NB4 (cell line): ENCODE measurements around the gene TRAPPC8.
"Not testable (repeated sequence)": the region's sequence is repeated elsewhere in the genome, so short reads cannot be mapped to it uniquely, and the experiment has no call there.

ENCODE experiments used
- DNase-seq: peaks from one replicate; pipeline ENCODE4 v3.0.0; 2010; ENCODE audit warnings: low read depth
- H3K4me3 ChIP-seq: one replicate; pipeline ENCODE4 v1.5.1; 2011; ENCODE audit warnings: mild to moderate bottlenecking, low read depth, low read length, moderate library complexity
- MYC ChIP-seq: IDR thresholded peaks from 2 replicates; pipeline ENCODE4 v1.6.1; 2011; ENCODE audit warnings: low read depth, low read length
- POLR2A ChIP-seq: IDR thresholded peaks from 2 replicates; pipeline ENCODE4 v1.6.1; 2011; ENCODE audit warnings: mild to moderate bottlenecking; ENCODE audit not compliant: insufficient read length; ENCODE audit errors: extremely low read depth
- TF ChIP-seq, protein P1 (sequence below): IDR thresholded peaks from one replicate; pipeline ENCODE4 v1.5.1; 2012; ENCODE audit warnings: low read depth, low read length
- TF ChIP-seq, protein P2 (sequence below): IDR thresholded peaks from 2 replicates; pipeline ENCODE4 v1.6.1; 2011; ENCODE audit warnings: low read depth, low read length

Gene TRAPPC8

DNA sequence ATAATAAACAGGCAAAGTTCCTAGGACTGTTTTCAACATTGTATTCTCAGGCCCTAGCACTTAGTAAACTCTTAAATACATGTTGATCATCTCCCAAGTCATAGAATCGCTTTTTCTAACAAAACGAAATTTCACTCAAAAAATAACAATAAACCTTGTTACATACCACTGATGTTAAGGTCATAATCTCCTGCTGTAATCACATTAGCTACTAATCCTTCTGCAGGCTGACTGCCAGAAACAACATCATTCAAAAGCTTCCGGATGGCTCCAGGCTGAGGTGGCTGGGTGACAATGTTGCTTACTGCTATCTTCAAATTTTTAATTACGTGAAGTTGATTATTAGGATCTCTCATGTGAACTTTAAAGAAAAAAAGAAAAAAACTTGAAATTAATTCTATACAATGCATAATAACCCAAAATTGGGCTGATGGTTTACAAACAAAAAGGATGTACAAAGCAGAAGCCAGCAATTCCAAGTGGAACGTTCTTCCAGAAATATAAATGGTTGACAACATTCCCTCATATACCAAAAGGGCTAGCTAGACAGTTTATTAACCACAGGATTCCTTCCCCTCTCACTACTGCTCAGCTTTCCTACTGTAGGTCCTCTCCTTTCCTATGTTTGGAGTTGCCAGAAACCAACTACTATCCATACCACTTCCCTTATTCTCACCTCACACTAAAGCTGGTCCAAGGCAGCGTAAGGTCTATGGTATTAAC is 11.6 kb downstream of the TRAPPC8 start:
- TF ChIP-seq, protein P1, sequence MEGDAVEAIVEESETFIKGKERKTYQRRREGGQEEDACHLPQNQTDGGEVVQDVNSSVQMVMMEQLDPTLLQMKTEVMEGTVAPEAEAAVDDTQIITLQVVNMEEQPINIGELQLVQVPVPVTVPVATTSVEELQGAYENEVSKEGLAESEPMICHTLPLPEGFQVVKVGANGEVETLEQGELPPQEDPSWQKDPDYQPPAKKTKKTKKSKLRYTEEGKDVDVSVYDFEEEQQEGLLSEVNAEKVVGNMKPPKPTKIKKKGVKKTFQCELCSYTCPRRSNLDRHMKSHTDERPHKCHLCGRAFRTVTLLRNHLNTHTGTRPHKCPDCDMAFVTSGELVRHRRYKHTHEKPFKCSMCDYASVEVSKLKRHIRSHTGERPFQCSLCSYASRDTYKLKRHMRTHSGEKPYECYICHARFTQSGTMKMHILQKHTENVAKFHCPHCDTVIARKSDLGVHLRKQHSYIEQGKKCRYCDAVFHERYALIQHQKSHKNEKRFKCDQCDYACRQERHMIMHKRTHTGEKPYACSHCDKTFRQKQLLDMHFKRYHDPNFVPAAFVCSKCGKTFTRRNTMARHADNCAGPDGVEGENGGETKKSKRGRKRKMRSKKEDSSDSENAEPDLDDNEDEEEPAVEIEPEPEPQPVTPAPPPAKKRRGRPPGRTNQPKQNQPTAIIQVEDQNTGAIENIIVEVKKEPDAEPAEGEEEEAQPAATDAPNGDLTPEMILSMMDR = no peak
- TF ChIP-seq, protein P2, sequence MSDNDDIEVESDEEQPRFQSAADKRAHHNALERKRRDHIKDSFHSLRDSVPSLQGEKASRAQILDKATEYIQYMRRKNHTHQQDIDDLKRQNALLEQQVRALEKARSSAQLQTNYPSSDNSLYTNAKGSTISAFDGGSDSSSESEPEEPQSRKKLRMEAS = no peak
- no peak overlapping the region for H3K4me3 ChIP-seq
- no peak for DNase-seq

DNA sequence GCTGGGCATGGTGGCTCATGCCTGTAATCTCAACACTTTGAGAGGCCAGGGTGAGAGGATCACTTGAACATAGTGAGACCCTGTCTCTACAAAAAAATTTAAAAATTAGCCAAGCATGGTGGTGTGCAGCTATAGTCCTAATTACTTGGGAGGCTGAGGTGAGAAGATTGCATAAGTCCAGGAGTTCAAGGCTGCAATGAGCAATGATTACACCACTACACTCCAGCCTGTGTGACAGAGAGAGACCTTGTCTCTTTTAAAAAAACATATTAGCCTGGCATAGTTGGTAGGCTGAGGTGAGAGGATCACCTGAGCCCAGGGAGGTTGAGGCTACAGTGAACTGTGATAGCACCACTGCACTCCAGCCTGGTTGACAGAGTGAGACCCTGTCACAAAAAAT is 13.7 kb downstream of the TRAPPC8 start:
- H3K4me3 ChIP-seq = no peak overlapping the region
- TF ChIP-seq, protein P2 = no peak
- DNase-seq = no peak

DNA sequence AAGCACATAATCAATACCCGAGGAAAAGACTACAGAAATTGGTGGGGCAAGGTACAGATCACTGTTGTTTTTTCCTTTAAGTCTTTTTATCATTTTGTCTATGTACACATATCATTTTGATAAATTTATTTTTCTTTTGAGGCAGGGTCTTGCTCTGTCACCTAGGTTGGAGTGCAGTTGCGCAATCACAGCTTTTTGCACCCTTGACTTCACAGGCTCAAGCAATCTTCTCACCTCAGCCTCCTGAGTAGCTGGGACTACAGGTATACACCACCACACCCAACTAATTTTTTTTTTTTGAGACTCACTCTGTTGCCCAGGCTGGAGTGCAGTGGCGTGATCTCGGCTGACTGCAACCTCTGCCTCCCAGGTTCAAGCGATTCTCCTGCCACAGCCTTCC is 15.9 kb downstream of the TRAPPC8 start:
- DNase-seq, H3K4me3 ChIP-seq: not testable (repeated sequence)

DNA sequence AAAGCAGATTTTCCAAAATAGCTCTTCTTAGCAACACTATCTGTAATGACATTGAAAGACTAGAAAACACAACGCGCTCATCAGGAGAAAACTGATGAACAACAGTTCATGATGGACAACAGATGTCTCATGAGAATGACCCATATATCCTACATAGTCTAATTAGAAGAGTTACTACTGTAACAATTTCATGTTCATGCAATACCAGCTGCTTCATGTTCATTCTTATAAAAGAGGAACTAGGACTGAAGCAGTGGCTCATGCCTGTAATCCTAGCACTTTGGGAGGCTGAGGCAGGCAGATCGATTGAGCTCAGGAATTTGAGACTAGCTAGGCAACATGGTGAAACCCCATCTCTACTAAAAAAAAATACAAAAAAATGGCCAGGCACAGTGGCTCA is 22.7 kb downstream of the TRAPPC8 start:
- TF ChIP-seq MYC (no peak), POLR2A (no peak)
- TF ChIP-seq, protein P2 = no peak
- TF ChIP-seq, protein P1 = no peak
- DNase-seq = peak; percentile 28
- no peak overlapping the region for H3K4me3 ChIP-seq

DNA sequence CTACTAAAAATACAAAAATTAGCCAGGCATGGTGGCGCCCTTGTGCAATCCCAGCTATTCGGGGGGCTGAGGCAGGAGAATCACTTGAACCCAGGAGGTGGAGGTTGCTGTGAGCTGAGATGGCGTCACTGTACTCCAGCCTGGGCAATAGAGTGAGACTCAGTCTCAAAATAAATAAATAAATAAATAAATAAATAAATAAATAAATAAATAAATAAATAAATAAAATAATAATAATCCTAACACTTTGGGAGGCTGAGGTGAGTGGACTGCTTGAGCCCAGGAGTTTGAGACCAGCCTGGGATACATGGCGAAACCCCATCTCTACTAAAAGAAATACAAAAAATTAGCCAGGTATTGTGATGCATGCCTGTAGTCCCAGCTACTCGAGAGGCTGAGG is 23.6 kb downstream of the TRAPPC8 start:
- DNase-seq, H3K4me3 ChIP-seq: not testable (repeated sequence)

DNA sequence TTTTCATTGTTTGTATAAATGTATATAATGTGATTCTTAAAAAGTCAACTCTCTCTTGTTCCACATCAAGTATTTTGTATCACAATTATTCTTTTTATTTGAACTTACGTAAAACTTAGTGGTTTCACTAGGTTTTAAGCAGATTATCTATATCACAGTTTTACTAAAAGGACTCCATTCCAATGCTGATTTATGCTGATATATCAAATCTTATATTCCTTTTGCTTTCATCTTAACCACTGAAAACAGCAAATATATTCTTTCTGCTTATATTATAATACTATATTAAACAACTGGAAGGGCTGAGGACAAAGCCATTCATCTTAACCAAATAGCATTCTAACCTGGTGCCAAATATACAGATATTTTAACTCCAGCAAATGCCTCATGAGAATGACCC is 24.2 kb downstream of the TRAPPC8 start:
- no peak for DNase-seq
- no peak overlapping the region for H3K4me3 ChIP-seq
- TF ChIP-seq POLR2A (no peak), MYC (no peak)
- TF ChIP-seq, protein P2 = no peak

DNA sequence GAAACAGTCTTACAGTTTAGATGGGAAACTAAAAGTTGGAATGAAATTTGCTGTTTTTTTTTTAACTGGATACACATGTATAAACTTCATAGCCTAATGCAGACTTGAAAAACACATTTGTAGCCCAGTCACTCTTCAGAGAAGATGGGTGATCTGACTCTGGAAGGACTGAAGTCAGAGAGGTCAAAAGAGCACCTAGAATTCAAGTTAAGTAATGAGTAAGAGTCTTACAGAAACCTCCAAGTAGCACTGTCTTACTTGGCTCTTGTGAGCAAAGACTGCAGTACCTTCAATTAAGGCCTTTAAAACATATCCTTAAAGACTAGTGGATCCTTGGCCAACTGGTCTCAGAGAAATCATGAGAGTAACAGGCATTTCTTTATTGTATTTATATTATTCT is 41.9 kb downstream of the TRAPPC8 start:
- H3K4me3 ChIP-seq = no peak overlapping the region
- no peak for DNase-seq
- TF ChIP-seq POLR2A = no peak

DNA sequence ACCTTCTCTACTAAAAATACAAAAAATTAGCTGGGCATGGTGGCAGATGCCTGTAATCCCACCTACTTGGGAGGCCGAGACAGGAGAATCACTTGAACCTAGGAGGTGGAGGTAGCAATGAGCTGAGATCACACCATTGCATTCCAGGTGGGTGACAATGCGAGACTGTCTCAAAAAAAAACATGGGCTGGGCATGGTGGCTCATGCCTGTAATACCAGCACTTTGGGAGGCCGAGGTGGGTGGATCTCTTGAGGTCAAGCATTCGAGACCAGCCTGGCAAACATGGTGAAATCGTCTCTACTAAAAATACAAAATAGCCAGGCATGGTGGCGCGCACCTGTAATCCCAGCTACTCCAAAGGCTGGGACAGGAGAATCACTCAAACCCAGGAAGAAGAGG is 43.2 kb downstream of the TRAPPC8 start:
- DNase-seq, H3K4me3 ChIP-seq: not testable (repeated sequence)

DNA sequence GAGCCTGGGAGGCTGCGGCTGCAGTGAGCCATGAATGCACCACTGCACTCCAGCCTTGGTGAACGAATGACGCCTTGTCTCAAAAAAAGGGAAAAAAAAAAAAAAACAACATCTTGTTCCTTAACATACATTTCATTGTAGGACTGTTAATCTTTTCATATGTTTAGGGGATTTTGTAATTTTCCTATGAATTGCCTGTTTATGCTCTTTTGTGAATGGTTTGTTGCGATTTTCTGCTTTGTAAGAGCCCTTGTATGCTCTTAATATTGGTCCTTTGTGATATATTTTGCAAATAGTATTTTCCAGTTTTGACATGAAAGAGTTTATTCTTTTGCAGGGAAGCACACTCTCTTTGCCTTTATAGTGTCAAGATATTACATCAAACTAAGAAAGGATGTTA is 50.0 kb downstream of the TRAPPC8 start:
- TF ChIP-seq MYC = no peak
- TF ChIP-seq, protein P2 = no peak
- TF ChIP-seq, protein P1 = no peak
- TF ChIP-seq POLR2A = no peak
- DNase-seq = no peak
- no peak overlapping the region for H3K4me3 ChIP-seq
